LNCaP clone FGC (cell line): ENCODE measurements around the gene IQGAP2.

ENCODE experiments used
- DNase-seq: peaks from one replicate; pipeline ENCODE4 v3.0.0-alpha.2; 2011; ENCODE audit warnings: low read depth
- H3K4me3 ChIP-seq: 2 replicates; pipeline ENCODE4 v1.5.1; 2011; ENCODE audit warnings: mild to moderate bottlenecking, low read depth, low read length, control low read depth
- TF ChIP-seq, protein P1 (sequence below): IDR thresholded peaks from 2 replicates; pipeline ENCODE4 v1.5.1; 2012; ENCODE audit warnings: mild to moderate bottlenecking; ENCODE audit not compliant: control insufficient read depth, insufficient read depth; ENCODE audit errors: extremely low read depth

IQGAP2 gene

DNA sequence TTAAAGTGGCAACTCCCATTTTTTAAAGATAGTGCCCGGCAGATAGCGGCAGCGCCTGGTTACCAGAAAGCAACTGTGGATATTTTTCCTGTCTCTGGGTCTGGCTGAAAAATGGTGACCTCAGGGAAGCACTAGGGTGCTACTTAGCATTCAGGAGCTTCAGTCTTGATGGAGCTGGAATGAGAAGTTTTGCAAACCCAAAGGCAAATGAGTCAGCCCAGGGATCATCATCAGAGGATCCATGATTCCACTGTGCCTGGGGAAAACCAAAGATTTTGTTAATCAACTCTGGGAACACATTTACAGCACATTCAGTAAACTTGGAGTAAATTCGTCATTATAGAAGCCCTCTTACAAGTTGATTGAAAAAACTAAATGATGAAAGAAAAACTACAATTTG, 339.5 kb downstream of the IQGAP2 start:
- DNase-seq = no peak
- TF ChIP-seq, protein P1, sequence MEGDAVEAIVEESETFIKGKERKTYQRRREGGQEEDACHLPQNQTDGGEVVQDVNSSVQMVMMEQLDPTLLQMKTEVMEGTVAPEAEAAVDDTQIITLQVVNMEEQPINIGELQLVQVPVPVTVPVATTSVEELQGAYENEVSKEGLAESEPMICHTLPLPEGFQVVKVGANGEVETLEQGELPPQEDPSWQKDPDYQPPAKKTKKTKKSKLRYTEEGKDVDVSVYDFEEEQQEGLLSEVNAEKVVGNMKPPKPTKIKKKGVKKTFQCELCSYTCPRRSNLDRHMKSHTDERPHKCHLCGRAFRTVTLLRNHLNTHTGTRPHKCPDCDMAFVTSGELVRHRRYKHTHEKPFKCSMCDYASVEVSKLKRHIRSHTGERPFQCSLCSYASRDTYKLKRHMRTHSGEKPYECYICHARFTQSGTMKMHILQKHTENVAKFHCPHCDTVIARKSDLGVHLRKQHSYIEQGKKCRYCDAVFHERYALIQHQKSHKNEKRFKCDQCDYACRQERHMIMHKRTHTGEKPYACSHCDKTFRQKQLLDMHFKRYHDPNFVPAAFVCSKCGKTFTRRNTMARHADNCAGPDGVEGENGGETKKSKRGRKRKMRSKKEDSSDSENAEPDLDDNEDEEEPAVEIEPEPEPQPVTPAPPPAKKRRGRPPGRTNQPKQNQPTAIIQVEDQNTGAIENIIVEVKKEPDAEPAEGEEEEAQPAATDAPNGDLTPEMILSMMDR = no peak
- no peak overlapping the region for H3K4me3 ChIP-seq

DNA sequence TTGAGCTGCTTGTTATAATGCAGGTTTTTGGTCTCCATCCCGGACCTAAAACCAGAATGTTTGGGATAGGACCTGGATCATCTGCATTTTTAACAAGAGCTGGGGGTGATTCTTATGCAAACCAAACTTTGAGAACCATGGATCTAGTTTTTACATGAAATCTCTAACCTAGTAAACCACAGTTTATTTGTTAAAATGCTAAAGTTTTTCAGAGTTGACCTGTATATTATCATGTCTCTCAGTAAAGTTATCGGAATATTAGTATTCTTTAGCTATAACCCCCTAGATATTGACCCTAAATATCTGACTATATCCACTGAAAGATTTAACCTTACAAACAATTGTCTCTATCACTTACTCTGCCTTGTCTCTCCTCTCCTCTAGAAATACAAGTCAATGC, 341.5 kb downstream of the IQGAP2 start:
- H3K4me3 ChIP-seq = no peak overlapping the region
- DNase-seq = no peak
- TF ChIP-seq, protein P1 = no peak

DNA sequence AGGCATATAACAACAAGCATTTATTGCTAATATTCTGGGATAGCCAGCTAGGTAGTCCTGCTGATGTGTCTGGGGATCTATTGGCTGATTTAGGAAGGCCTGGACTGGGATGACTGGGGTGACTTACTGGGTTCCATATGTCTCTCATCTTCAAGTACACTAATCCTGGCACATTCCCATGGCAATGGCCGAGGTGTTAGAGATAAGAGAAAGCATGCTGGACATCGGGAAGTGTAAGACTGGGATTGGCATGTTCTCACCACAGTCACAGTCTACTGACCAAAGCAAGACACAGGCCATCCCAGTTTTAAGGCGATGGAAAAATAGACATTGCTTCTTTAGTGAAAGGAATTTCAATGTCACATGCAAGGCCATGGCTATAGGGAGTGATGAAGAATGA, 342.6 kb downstream of the IQGAP2 start:
- no peak overlapping the region for H3K4me3 ChIP-seq
- TF ChIP-seq, protein P1 = no peak
- DNase-seq = no peak

DNA sequence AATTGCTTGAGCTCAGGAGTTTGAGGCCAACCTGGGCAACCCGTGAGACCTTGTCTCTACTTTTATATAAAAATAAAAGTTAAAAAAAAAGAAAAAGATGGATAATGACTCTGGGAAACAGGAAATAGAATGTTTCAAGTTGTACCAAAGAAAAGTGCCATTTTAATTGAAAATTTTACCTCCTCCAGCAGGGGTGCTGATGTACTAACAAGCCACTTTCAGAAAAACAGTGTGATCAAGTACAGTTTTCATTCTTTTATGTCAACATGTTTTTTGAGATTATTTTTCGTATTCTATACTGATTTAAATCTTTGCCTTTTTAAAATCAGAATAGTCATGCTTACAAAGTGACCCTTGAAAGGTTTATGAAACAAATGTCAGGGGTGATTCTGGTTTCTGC, 343.6 kb downstream of the IQGAP2 start:
- TF ChIP-seq, protein P1 = no peak
- DNase-seq = no peak
- H3K4me3 ChIP-seq = no peak overlapping the region

DNA sequence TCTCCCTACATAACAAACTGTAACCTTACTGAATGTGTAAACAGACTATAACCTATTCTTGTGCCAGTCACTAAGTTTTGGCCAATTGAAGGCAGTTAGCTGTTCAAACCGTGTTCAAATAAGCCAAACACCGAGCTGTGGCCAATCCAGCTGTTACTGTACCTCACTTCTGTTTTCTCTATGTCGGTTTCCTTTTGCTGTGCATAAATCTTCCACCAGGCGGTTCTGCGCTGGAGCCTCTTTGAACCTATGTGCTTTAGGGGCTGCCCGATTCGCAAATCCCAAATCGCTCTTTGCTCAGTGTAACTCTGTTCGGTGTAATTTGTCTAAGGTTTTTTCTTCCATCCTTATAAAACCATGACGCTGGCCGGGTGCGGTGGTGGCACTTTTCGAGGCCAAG, 344.6 kb downstream of the IQGAP2 start:
- no peak overlapping the region for H3K4me3 ChIP-seq
- DNase-seq = no peak
- TF ChIP-seq, protein P1 = no peak

DNA sequence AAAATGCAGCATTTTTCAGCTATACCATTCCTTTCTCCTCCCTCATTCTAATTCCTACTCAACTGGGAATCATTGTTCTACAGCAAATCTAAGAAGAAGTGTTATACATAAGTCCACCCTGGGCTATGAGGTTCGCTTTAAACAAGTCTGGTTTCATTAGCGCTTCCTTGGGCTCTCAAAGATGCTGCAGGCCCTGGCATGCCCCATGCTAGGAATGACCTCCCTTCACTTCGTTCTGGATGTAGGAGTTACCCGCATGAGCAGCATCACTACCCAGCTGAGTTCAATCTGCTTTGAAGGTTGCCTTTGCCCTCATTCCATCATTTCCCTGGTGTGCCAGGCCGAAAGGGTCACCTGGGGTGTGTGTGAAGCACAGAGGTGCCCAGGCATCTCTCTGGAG, 348.2 kb downstream of the IQGAP2 start:
- DNase-seq = no peak
- no peak overlapping the region for H3K4me3 ChIP-seq
- TF ChIP-seq, protein P1 = no peak

DNA sequence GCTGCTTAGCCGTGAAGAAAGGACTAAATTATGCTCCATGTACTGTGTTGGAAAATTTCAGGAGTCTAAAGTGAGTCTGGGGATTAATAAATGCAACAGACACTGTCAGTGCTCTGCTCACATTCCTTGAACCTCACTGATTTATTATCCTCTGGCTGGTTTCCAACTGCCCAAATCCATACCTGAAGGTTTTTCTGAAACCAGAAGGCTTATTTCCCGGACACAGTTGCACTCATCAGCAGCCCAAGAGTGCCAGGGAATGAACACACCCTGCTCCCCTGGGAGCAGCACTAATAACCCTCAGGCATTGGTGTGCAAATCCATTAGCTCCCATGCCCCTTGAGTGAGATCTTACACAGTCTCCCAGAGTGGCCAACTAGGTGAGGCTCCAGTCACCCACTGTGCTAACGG, 351.6 kb downstream of the IQGAP2 start:
- no peak overlapping the region for H3K4me3 ChIP-seq
- DNase-seq = no peak
- TF ChIP-seq, protein P1 = no peak
